IMR-90 (cell line): Measurements from ENCODE around the gene ERP44. TPM values are rescaled to one million over a fixed set of nuclear protein-coding genes. Genes with fewer than 3 reads are reported as not detected.

Source experiments
- ATAC-seq: fragments of 200-7000 bp; cut with Tn5 transposase; 2 replicates; pipeline ENCODE4 v1.9.1; 2020; ENCODE audit warnings: low read depth, mild to moderate bottlenecking, moderate library complexity
- BruUV-seq: library from RNA; stranded (reverse); fragments of 400-500 nt; replicated peaks from 2 replicates; lab custom pipeline; 2021; lab: Mats Ljungman, UMichigan
- CTCF ChIA-PET: fragments of 300-600 bp; formaldehyde crosslinking; extraction: SDS; loops from one replicate; lab custom pipeline; 2021; ENCODE audit warnings: antibody characterized with exemption; lab: Yijun Ruan, JAX
- POLR2A ChIA-PET: fragments of 300-600 bp; sonication (Branson Sonifier 250); formaldehyde crosslinking; loops from one replicate; lab custom pipeline; 2022; ENCODE audit warnings: antibody characterized with exemption; ENCODE audit not compliant: unreplicated experiment; lab: Charles Lee
- DNase-seq: peaks from one replicate; pipeline ENCODE4 v3.0.0; 2013
- H2AFZ ChIP-seq: replicated peaks from 2 replicates; pipeline ENCODE3; 2013; ENCODE audit warnings: low read length, mild to moderate bottlenecking; ENCODE audit not compliant: poor library complexity
- H2AK5ac ChIP-seq: 2 replicates; pipeline ENCODE4 v1.6.1; 2013; ENCODE audit warnings: low read depth, low read length, inconsistent platforms
- H2AK9ac ChIP-seq: replicated peaks from 2 replicates; pipeline ENCODE3; 2013; ENCODE audit warnings: mild to moderate bottlenecking, low read depth, low read length, moderate library complexity; ENCODE audit not compliant: poor library complexity
- H2BK120ac ChIP-seq: 2 replicates; pipeline ENCODE4 v1.6.1; 2013; ENCODE audit warnings: low read depth, low read length, inconsistent platforms
- H2BK15ac ChIP-seq: 3 replicates; pipeline ENCODE4 v1.6.1; 2013; ENCODE audit warnings: low read depth, low read length, inconsistent platforms
- H2BK20ac ChIP-seq: 2 replicates; pipeline ENCODE4 v1.6.1; 2013; ENCODE audit warnings: low read depth, mild to moderate bottlenecking, inconsistent platforms, low read length, moderate library complexity
- H2BK5ac ChIP-seq: 2 replicates; pipeline ENCODE4 v1.6.1; 2013; ENCODE audit warnings: mild to moderate bottlenecking, low read depth, low read length, inconsistent platforms; ENCODE audit not compliant: poor library complexity, severe bottlenecking
- H3K14ac ChIP-seq: replicated peaks from 2 replicates; pipeline ENCODE4 v1.6.1; 2013; ENCODE audit warnings: low read depth, low read length, inconsistent platforms
- H3K18ac ChIP-seq: 2 replicates; pipeline ENCODE4 v1.6.1; 2013; ENCODE audit warnings: low read depth, low read length, control low read depth
- H3K23ac ChIP-seq: 2 replicates; pipeline ENCODE4 v1.6.1; 2013; ENCODE audit warnings: low read depth, low read length, inconsistent platforms
- H3K27ac ChIP-seq: 2 replicates; pipeline ENCODE4 v1.5.1; 2013; ENCODE audit warnings: mild to moderate bottlenecking, control low read depth, low read length; ENCODE audit not compliant: insufficient read depth
- H3K27me3 ChIP-seq: 2 replicates; pipeline ENCODE4 v1.6.1; 2013; ENCODE audit warnings: low read length; ENCODE audit not compliant: control insufficient read depth, insufficient read depth
- H3K36me3 ChIP-seq: 2 replicates; pipeline ENCODE4 v1.6.1; 2013; ENCODE audit warnings: low read length, mixed read lengths; ENCODE audit not compliant: control insufficient read depth, insufficient read depth
- H3K4ac ChIP-seq: 2 replicates; pipeline ENCODE4 v1.6.1; 2013; ENCODE audit warnings: low read depth, low read length, inconsistent platforms
- H3K4me1 ChIP-seq: 2 replicates; pipeline ENCODE4 v1.6.1; 2013; ENCODE audit warnings: low read length, mixed read lengths; ENCODE audit not compliant: control insufficient read depth, insufficient read depth
- H3K4me2 ChIP-seq: 2 replicates; pipeline ENCODE4 v1.6.1; 2013; ENCODE audit warnings: low read depth, mild to moderate bottlenecking, control low read depth, low read length, moderate library complexity
- H3K4me3 ChIP-seq: 2 replicates; pipeline ENCODE4 v1.5.1; 2013; ENCODE audit warnings: low read depth, mild to moderate bottlenecking, control low read depth, low read length, moderate library complexity; ENCODE audit not compliant: insufficient read depth
- H3K56ac ChIP-seq: 2 replicates; pipeline ENCODE4 v1.6.1; 2013; ENCODE audit warnings: low read length, inconsistent platforms; ENCODE audit not compliant: insufficient read depth; ENCODE audit errors: extremely low read depth
- H3K79me1 ChIP-seq, 2 experiments: 2 replicates each; pipeline ENCODE4 v1.6.1; 2013; ENCODE audit warnings: low read length in 2 of 2, inconsistent platforms in 1 of 2, low read depth in 1 of 2
- H3K9ac ChIP-seq: 2 replicates; pipeline ENCODE4 v1.6.1; 2013; ENCODE audit warnings: low read depth, low read length, control low read depth
- H3K9me1 ChIP-seq: 2 replicates; pipeline ENCODE4 v1.6.1; 2013; ENCODE audit warnings: low read length, inconsistent platforms; ENCODE audit not compliant: insufficient read depth
- H3K9me3 ChIP-seq: 2 replicates; pipeline ENCODE4 v1.6.1; 2013; ENCODE audit warnings: low read length; ENCODE audit not compliant: control insufficient read depth, insufficient read depth
- H4K20me1 ChIP-seq: 2 replicates; pipeline ENCODE4 v1.6.1; 2013; ENCODE audit warnings: low read length, inconsistent platforms; ENCODE audit not compliant: insufficient read depth
- H4K5ac ChIP-seq: 2 replicates; pipeline ENCODE4 v1.6.1; 2013; ENCODE audit warnings: mild to moderate bottlenecking, low read depth, low read length, control low read depth
- H4K8ac ChIP-seq, 2 experiments: 2 replicates each; pipeline ENCODE4 v1.6.1; 2013; ENCODE audit warnings: low read depth in 2 of 2, low read length in 2 of 2, control low read depth in 1 of 2, inconsistent platforms in 1 of 2
- H4K91ac ChIP-seq: 2 replicates; pipeline ENCODE4 v1.6.1; 2013; ENCODE audit warnings: low read depth, low read length, inconsistent platforms; ENCODE audit not compliant: insufficient read depth
- ELK1 ChIP-seq: fragments of 150-350 bp; IDR thresholded peaks from 2 replicates; pipeline ENCODE4 v1.6.1; 2016; ENCODE audit warnings: low read depth, mild to moderate bottlenecking, low read length, moderate library complexity, borderline replicate concordance
- FOS ChIP-seq: fragments of 150-350 bp; IDR thresholded peaks from 2 replicates; pipeline ENCODE4 v1.6.1; 2016; ENCODE audit warnings: low read depth, low read length
- MAFK ChIP-seq: IDR thresholded peaks from 2 replicates; pipeline ENCODE4 v1.6.1; 2012; ENCODE audit warnings: low read depth, low read length, improper control_type of control experiment
- NFE2L2 ChIP-seq: fragments of 150-350 bp; IDR thresholded peaks from 2 replicates; pipeline ENCODE4 v1.6.1; 2016; ENCODE audit warnings: low read depth, mild to moderate bottlenecking, low read length
- RAD21 ChIP-seq: IDR thresholded peaks from 2 replicates; pipeline ENCODE4 v1.6.1; 2012; ENCODE audit warnings: low read length, improper control_type of control experiment
- RFX5 ChIP-seq: IDR thresholded peaks from 2 replicates; pipeline ENCODE4 v1.8.0; 2012; ENCODE audit warnings: low read depth, mild to moderate bottlenecking, low read length, moderate library complexity
- SMC3 ChIP-seq: fragments of 150-350 bp; IDR thresholded peaks from 2 replicates; pipeline ENCODE4 v1.6.1; 2016; ENCODE audit warnings: low read depth, mild to moderate bottlenecking, antibody characterized with exemption, low read length, moderate library complexity
- USF2 ChIP-seq: fragments of 150-350 bp; IDR thresholded peaks from 2 replicates; pipeline ENCODE4 v1.6.1; 2017; ENCODE audit warnings: mild to moderate bottlenecking, antibody characterized with exemption, low read length, low read depth
- WGBS, 2 experiments: methylation state at CpG; one replicate each; pipeline versions ENCODE4 v1.1.5 to v1.1.7; 2013; ENCODE audit warnings: missing lambda C conversion rate in 2 of 2; ENCODE audit not compliant: insufficient read length in 1 of 2; ENCODE audit errors: extremely low coverage in 2 of 2; 5-methylcytosine and 5-hydroxymethylcytosine counted together
- dilution Hi-C: fragments of 300-500 bp; cut with HindIII; formaldehyde crosslinking; loops from one replicate; pipeline ENCODE4 v1.14.3; 2018; ENCODE audit warnings: low sequenced_read_pairs; ENCODE audit not compliant: unreplicated experiment
- in situ Hi-C: fragments of 300-500 bp; cut with MboI; formaldehyde crosslinking; loops from 3 replicates; pipeline ENCODE4 v1.14.3; 2019; ENCODE audit warnings: low sequenced_read_pairs, inconsistent platforms, mixed read lengths
- intact Hi-C: fragments of 100-400 bp; cut with micrococcal nuclease; formaldehyde crosslinking; loops from 2 replicates; pipeline ENCODE4 v1.10.0; 2022
- polyA plus RNA-seq, 3 experiments: library from polyadenylated mRNA; depleted of rRNA; stranded (reverse); fragments of >200 nt; gene quantifications; 2 replicates each; pipeline ENCODE4 v1.2.3, GENCODE V29; 2012; ENCODE audit warnings: low replicate concordance in 1 of 3
- total RNA-seq: library from RNA; depleted of rRNA; stranded (reverse); fragments of >200 nt; gene quantifications from 2 replicates; pipeline ENCODE4 v1.2.3, GENCODE V29; 2012

The ERP44 gene
- total and polyA plus RNA-seq, 2 of the 4 experiments (the other 2 are of a cell fraction) = 9.1 to 13.5 TPM

GRCh38 chr9:100084734-100085133, 14.1 kb downstream of the ERP44 start:
- intact Hi-C loops = loop anchor here (10.0 kb wide), 1 partner anchor 50 kb away; no protein-coding TSS in a partner anchor
- ChIA-PET CTCF (interaction anchor here (0.6 kb wide), 1 partner anchor 25 kb away, joined by 3 read pairs; no protein-coding TSS in a partner anchor), POLR2A (interaction anchor here (0.5 kb wide), 1 partner anchor 258 kb away, joined by 7 read pairs; no protein-coding TSS in a partner anchor)
- no peak overlapping the region for H2AK5ac ChIP-seq
- no peak overlapping the region for H3K4me2 ChIP-seq
- H3K4ac ChIP-seq = no peak overlapping the region
- no peak overlapping the region for H2BK5ac ChIP-seq
- WGBS, 2 experiments = no CpG with 5 or more reads among the region's 5 CpGs
- H3K14ac ChIP-seq = no peak overlapping the region
- in situ Hi-C loops = no loop called here
- peaks cover 3% of the 10 kb centered on the region; the same call in 1 of the 2 replicates for H3K9me1 ChIP-seq
- no peak overlapping the region for H4K5ac ChIP-seq
- TF ChIP-seq MAFK (no peak), RAD21 (no peak), FOS (no peak), NFE2L2 (no peak), ELK1 (no peak), RFX5 (no peak), SMC3 (no peak), USF2 (no peak)
- no TSS peak for BruUV-seq
- no peak overlapping the region for H4K91ac ChIP-seq
- no peak overlapping the region for H2AK9ac ChIP-seq
- H4K20me1 ChIP-seq = peaks cover 80% of the 10 kb centered on the region
- H3K4me1 ChIP-seq = peaks cover 9% of the 10 kb centered on the region
- H3K79me1 ChIP-seq = peaks cover 19 to 49% of the 10 kb centered on the region in 2 experiments
- no peaks in the 10 kb centered on the region for H3K27me3 ChIP-seq
- H4K8ac ChIP-seq = no peak overlapping the region
- dilution Hi-C loops = no loop called here
- H2BK20ac ChIP-seq = no peak overlapping the region
- H2AFZ ChIP-seq = no peak overlapping the region
- no peak overlapping the region for H3K9ac ChIP-seq
- H3K4me3 ChIP-seq = no peak overlapping the region
- H2BK120ac ChIP-seq = no peak overlapping the region
- no peak for ATAC-seq
- H3K23ac ChIP-seq = no peak overlapping the region
- no peaks in the 10 kb centered on the region for H3K36me3 ChIP-seq
- no peak overlapping the region for H3K18ac ChIP-seq
- no peak overlapping the region for H3K27ac ChIP-seq
- no peak overlapping the region for H3K56ac ChIP-seq
- no peak overlapping the region for H2BK15ac ChIP-seq
- no peak for DNase-seq
- H3K9me3 ChIP-seq = no peaks in the 10 kb centered on the region
